ENCODE data around the gene LRRC53. TPM values are rescaled to one million over a fixed set of nuclear protein-coding genes. Genes with fewer than 3 reads are reported as not detected.

Gene LRRC53
- polyA plus RNA-seq, 3 donors: not detected

DNA sequence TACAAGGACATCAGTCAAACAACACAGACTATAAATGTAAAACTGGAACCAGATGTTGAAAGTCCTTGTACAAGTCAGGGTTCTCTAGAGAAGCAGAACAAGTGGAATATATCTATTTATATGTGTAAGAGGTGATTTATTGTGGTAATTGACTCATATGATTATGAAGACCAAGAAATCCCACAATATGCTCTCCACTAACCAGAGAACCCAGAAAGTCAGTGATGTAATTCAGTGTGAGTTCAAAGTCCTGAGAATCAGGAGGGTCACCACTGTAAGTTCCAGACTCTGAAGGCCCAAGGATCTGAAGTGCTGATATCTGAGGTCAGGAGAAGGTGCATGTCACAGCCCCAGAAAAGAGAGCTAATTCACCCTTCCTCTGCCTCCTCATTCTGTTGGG, 57.0 kb downstream of the LRRC53 start:
- no peaks in the 10 kb centered on the region for H3K27me3 ChIP-seq (ENCODE audit: control insufficient read depth in 2 of 2, insufficient read depth in 2 of 2, low read length in 2 of 2)
- Mint-ChIP-seq H3K4me1 (no peaks in the 10 kb centered on the region), H3K27me3 (ENCODE audit: low read depth in 3 of 3) (no peaks in the 10 kb centered on the region), H3K36me3 (no peaks in the 10 kb centered on the region), H3K27ac (no peak overlapping the region), H3K4me3 (no peak overlapping the region), H3K9me3 (peaks cover 0 to 5% (median 1%) of the 10 kb centered on the region in 7 donors)
- H3K9ac ChIP-seq (ENCODE audit: insufficient read depth, low read length, poor library complexity, severe bottlenecking): no peak overlapping the region
- H3K79me2 ChIP-seq (ENCODE audit: insufficient read depth, low read length): no peaks in the 10 kb centered on the region
- no peak for DNase-seq
- no peaks in the 10 kb centered on the region for H3K9me3 ChIP-seq (replicated peaks in 1 of 2; ENCODE audit: control insufficient read depth in 1 of 2, insufficient read depth in 1 of 2, low read length in 2 of 2)
- H2AFZ ChIP-seq (ENCODE audit: insufficient read depth, low read depth, low read length, poor library complexity, severe bottlenecking): no peak overlapping the region
- TF ChIP-seq, protein P1, sequence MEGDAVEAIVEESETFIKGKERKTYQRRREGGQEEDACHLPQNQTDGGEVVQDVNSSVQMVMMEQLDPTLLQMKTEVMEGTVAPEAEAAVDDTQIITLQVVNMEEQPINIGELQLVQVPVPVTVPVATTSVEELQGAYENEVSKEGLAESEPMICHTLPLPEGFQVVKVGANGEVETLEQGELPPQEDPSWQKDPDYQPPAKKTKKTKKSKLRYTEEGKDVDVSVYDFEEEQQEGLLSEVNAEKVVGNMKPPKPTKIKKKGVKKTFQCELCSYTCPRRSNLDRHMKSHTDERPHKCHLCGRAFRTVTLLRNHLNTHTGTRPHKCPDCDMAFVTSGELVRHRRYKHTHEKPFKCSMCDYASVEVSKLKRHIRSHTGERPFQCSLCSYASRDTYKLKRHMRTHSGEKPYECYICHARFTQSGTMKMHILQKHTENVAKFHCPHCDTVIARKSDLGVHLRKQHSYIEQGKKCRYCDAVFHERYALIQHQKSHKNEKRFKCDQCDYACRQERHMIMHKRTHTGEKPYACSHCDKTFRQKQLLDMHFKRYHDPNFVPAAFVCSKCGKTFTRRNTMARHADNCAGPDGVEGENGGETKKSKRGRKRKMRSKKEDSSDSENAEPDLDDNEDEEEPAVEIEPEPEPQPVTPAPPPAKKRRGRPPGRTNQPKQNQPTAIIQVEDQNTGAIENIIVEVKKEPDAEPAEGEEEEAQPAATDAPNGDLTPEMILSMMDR (IDR thresholded peaks at IDR 0.05): no peak
- H3K36me3 ChIP-seq (replicated peaks in 1 of 2; ENCODE audit: control insufficient read depth in 1 of 2, insufficient read depth in 2 of 2, low read length in 2 of 2): no peaks in the 10 kb centered on the region
- H3K4me2 ChIP-seq (replicated peaks; ENCODE audit: extremely low read depth, low read length, poor library complexity, severe bottlenecking): no peak overlapping the region
- H4K20me1 ChIP-seq (ENCODE audit: insufficient read depth, low read length): no peaks in the 10 kb centered on the region
- no peak overlapping the region for H3K4me3 ChIP-seq (replicated peaks in 1 of 3; ENCODE audit: low read depth in 2 of 3, low read length in 3 of 3)
- H3K4me1 ChIP-seq (ENCODE audit: control insufficient read depth in 1 of 2, insufficient read depth in 2 of 2, low read length in 2 of 2): no peaks in the 10 kb centered on the region
- no peak overlapping the region for H3K27ac ChIP-seq (ENCODE audit: low read depth in 1 of 2, low read length in 2 of 2)
- intact Hi-C loops (cut with micrococcal nuclease): no loop called here

- H3K27ac ChIP-seq (ENCODE audit: low read depth in 1 of 2, low read length in 2 of 2): no peak overlapping the region
- intact Hi-C loops (cut with micrococcal nuclease): no loop called here
- Mint-ChIP-seq H3K27me3 (ENCODE audit: low read depth in 3 of 3) (no peaks in the 10 kb centered on the region), H3K9me3 (peaks cover 0 to 5% (median 1%) of the 10 kb centered on the region in 7 donors), H3K27ac (no peak overlapping the region), H3K4me3 (no peak overlapping the region), H3K36me3 (no peaks in the 10 kb centered on the region), H3K4me1 (no peaks in the 10 kb centered on the region)
- no peak overlapping the region for H2AFZ ChIP-seq (ENCODE audit: insufficient read depth, low read depth, low read length, poor library complexity, severe bottlenecking)
- no peaks in the 10 kb centered on the region for H3K27me3 ChIP-seq (ENCODE audit: control insufficient read depth in 2 of 2, insufficient read depth in 2 of 2, low read length in 2 of 2)
- H3K4me2 ChIP-seq (replicated peaks; ENCODE audit: extremely low read depth, low read length, poor library complexity, severe bottlenecking): no peak overlapping the region
- H4K20me1 ChIP-seq (ENCODE audit: insufficient read depth, low read length): no peaks in the 10 kb centered on the region
- DNase-seq: no peak
- no CpG with 5 or more reads among the region's 2 CpGs for WGBS (ENCODE audit: insufficient coverage)
- H3K4me3 ChIP-seq (replicated peaks in 1 of 3; ENCODE audit: low read depth in 2 of 3, low read length in 3 of 3): no peak overlapping the region
- H3K9me3 ChIP-seq (replicated peaks in 1 of 2; ENCODE audit: control insufficient read depth in 1 of 2, insufficient read depth in 1 of 2, low read length in 2 of 2): no peaks in the 10 kb centered on the region
- no peaks in the 10 kb centered on the region for H3K79me2 ChIP-seq (ENCODE audit: insufficient read depth, low read length)
- no peak overlapping the region for H3K9ac ChIP-seq (ENCODE audit: insufficient read depth, low read length, poor library complexity, severe bottlenecking)
- H3K4me1 ChIP-seq (ENCODE audit: control insufficient read depth in 1 of 2, insufficient read depth in 2 of 2, low read length in 2 of 2): no peaks in the 10 kb centered on the region
- H3K36me3 ChIP-seq (replicated peaks in 1 of 2; ENCODE audit: control insufficient read depth in 1 of 2, insufficient read depth in 2 of 2, low read length in 2 of 2): no peaks in the 10 kb centered on the region
- TF ChIP-seq, protein P1 (IDR thresholded peaks at IDR 0.05): no peak
Measured at GRCh38 chr1:74453277-74453676, 59.1 kb downstream of the LRRC53 start.
